ENCODE measurements around the gene CDK5RAP1.
"Not testable (repeated sequence)": the region's sequence is repeated elsewhere in the genome, so short reads cannot be mapped to it uniquely, and the experiment has no call there.

The CDK5RAP1 gene

GRCh38 chr20:33401184-33401920, at the start of gene CDK5RAP1:
TSS of gene CDK5RAP1 (minus strand) at chr20:33401519. CDS start at chr20:33397064, 4,455 bp downstream.
- FAIRE-seq: no peak

- FAIRE-seq: no peak
These were observed 49.5 kb upstream of the CDK5RAP1 start for GRCh38 chr20:33450867-33451266.

GRCh38 chr20:33445881-33446625, 44.7 kb upstream of the CDK5RAP1 start:
- FAIRE-seq: no peak

- no peak for FAIRE-seq
These were observed 43.7 kb upstream of the CDK5RAP1 start for GRCh38 chr20:33444797-33445560.

- FAIRE-seq: no peak
These were observed 42.4 kb upstream of the CDK5RAP1 start, which contains the start of gene SNTA1 for GRCh38 chr20:33443512-33444239. TSS of gene SNTA1 (minus strand) at chr20:33443763. CDS start at chr20:33443620, 143 bp downstream.

GRCh38 chr20:33443006-33443511, 41.7 kb upstream of the CDK5RAP1 start:
- FAIRE-seq: no peak

GRCh38 chr20:33442136-33443005, 41.1 kb upstream of the CDK5RAP1 start:
- FAIRE-seq: no peak

GRCh38 chr20:33441142-33441955, 40.0 kb upstream of the CDK5RAP1 start:
- FAIRE-seq: no peak

GRCh38 chr20:33440562-33440961, 39.2 kb upstream of the CDK5RAP1 start:
- not testable (repeated sequence) for FAIRE-seq

- no peak for FAIRE-seq
These were observed 37.2 kb upstream of the CDK5RAP1 start for GRCh38 chr20:33438481-33438880.

GRCh38 chr20:33437141-33437911, 36.0 kb upstream of the CDK5RAP1 start:
- FAIRE-seq: no peak

- FAIRE-seq: no peak
These were observed 33.1 kb upstream of the CDK5RAP1 start for GRCh38 chr20:33434434-33434833.

- no peak for FAIRE-seq
These were observed 32.3 kb upstream of the CDK5RAP1 start for GRCh38 chr20:33433465-33434234.

- no peak for FAIRE-seq
These were observed 30.6 kb upstream of the CDK5RAP1 start for GRCh38 chr20:33431797-33432381.

- FAIRE-seq: not testable (repeated sequence)
These were observed 22.6 kb upstream of the CDK5RAP1 start for GRCh38 chr20:33423875-33424274.

- no peak for FAIRE-seq
These were observed 22.0 kb upstream of the CDK5RAP1 start for GRCh38 chr20:33423141-33423834.

GRCh38 chr20:33419140-33419974, 18.0 kb upstream of the CDK5RAP1 start:
- no peak for FAIRE-seq
